SK-N-SH treated with all-trans-retinoic acid at 6 μM for 48 hours (cell line): ENCODE results near the gene CBLB.

Experiments used
- SNAI2 ChIP-seq: fragments of 250-450 bp; sonication (Bioruptor Pico); IDR thresholded peaks from 2 replicates; pipeline ENCODE4 v1.5.0; 2020; ENCODE audit warnings: mild to moderate bottlenecking, moderate library complexity
- TCF4 ChIP-seq: fragments of 250-450 bp; sonication (Bioruptor Pico); IDR thresholded peaks from 2 replicates; pipeline ENCODE4 v1.8.0; 2021; ENCODE audit warnings: mild to moderate bottlenecking, moderate library complexity, borderline replicate concordance

DNA sequence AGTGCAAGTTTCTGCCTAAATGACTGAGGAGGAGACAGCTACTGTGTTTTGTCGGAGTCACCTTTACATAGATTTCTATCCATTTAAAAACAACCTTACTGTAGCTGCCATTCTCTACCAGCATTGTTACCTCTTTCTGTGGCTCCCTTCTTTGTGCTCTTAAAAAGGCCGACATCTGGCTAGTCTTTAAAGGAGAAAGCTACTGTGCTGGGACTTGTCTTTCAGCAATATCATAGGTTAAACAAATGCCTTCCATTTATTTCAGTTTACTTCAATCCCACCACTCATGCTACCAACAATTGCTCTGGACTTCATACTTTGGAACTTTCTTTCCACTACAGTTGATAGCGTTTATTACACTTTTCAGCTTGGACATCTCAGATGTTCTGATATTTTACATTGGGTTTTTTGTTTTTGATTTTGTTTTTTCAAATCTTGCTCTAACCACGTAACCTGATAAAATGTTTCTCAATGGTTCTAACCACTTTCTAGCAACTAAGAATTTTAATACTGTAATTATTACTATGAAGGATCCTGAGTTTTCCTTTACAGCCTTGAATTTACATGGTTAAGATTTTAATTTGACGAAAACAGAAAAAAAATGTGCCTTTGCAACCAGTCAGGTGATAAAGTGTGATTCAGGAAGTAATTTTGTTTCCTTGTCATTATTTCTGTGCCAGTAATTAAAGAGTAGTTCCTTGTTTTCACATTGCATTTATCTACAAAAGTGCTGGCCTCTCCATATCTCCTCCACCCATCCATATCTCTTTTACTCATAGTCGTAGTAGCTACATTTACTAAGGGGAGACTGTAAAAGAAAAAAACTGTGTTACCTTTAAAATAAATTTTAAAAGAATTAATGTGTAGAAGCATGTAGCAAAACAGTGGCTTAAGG is 1.3 kb upstream of the CBLB start:
- TF ChIP-seq TCF4 (CRISPR knock-in tag) (no peak), SNAI2 (CRISPR knock-in tag) (no peak)
